Activated CD8-positive, alpha-beta T cell treated with anti-CD3 and anti-CD28 coated beads for 36 hours (primary cell): ENCODE results near the gene SCUBE2. TPM values are rescaled to one million over a fixed set of nuclear protein-coding genes. Genes with fewer than 3 reads are reported as not detected.
A peak's percentile ranks its signal among the peaks of the same experiment; 100 is the strongest.

Experiments
- ATAC-seq: fragments of 200-7000 bp; cut with Tn5 transposase; one replicate; pipeline ENCODE4 v1.10.0; 2021; ENCODE audit warnings: mild to moderate bottlenecking, moderate library complexity
- CTCF ChIA-PET: fragments of 350-600 bp; sonication (Branson Sonifier 250); formaldehyde crosslinking; loops from one replicate; lab custom pipeline; 2021; ENCODE audit warnings: antibody characterized with exemption; lab: Charles Lee
- POLR2A ChIA-PET: fragments of 350-600 bp; sonication (Branson Sonifier 250); formaldehyde crosslinking; loops from one replicate; lab custom pipeline; 2021; ENCODE audit warnings: antibody characterized with exemption; lab: Charles Lee
- DNase-seq: peaks from one replicate; pipeline ENCODE4 v3.0.0-alpha.2; 2020
- H3K27ac Mint-ChIP-seq: one replicate; pipeline ENCODE4 v1.8.0; 2021; ENCODE audit warnings: mild to moderate bottlenecking, mixed read lengths
- H3K27me3 Mint-ChIP-seq: one replicate; pipeline ENCODE4 v1.8.0; 2021; ENCODE audit warnings: mixed read lengths
- H3K36me3 Mint-ChIP-seq: one replicate; pipeline ENCODE4 v1.8.0; 2021; ENCODE audit warnings: low read depth, mixed read lengths
- H3K4me1 Mint-ChIP-seq: one replicate; pipeline ENCODE4 v1.8.0; 2021; ENCODE audit warnings: low read depth, mixed read lengths
- H3K4me3 Mint-ChIP-seq: one replicate; pipeline ENCODE4 v1.8.0; 2021; ENCODE audit warnings: mild to moderate bottlenecking, moderate library complexity, mixed read lengths
- H3K9me3 Mint-ChIP-seq: one replicate; pipeline ENCODE4 v1.8.0; 2021; ENCODE audit warnings: mixed read lengths
- intact Hi-C: fragments of 100-400 bp; cut with micrococcal nuclease; formaldehyde crosslinking; loops from one replicate; pipeline ENCODE4 v1.10.0; 2022
- total RNA-seq, 2 experiments: library from RNA; stranded (reverse); gene quantifications; one replicate each; pipeline ENCODE4 v1.2.3, GENCODE V29; 2021
- TF ChIP-seq, protein P1 (sequence below): fragments of 200-600 bp; IDR thresholded peaks from one replicate; pipeline ENCODE4 v1.8.0; 2022; ENCODE audit warnings: antibody characterized with exemption, mild to moderate bottlenecking

Gene SCUBE2
- total RNA-seq, 2 experiments from 2014 or later: not detected

DNA sequence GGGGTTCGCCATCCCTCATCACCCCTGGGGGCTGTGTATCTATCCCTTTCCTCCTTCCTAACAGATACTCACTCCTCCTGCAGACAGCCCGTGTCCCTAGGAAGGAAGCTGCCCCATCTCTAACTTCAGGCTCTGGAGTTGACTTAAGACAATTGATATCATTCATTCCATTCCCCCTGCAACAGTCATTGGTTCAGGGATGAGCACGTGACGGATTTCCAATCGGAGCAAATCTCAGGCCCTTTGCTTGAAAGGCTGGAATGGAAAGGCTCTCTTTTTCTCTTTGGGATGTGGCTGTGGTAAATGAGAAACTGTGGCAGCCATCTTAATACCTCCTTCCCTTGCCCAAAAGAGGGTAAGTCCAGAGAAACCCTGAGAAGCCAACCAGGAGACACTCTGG, 5.0 kb upstream of the SCUBE2 start:
- Mint-ChIP-seq H3K27ac (no peak overlapping the region), H3K4me3 (no peak overlapping the region), H3K27me3 (peaks cover 23% of the 10 kb centered on the region), H3K9me3 (no peaks in the 10 kb centered on the region), H3K4me1 (no peaks in the 10 kb centered on the region), H3K36me3 (no peaks in the 10 kb centered on the region)
- DNase-seq: no peak
- ChIA-PET CTCF (interaction anchor here (0.8 to 1.4 kb wide), 4 partner anchors 33 to 410 kb away, joined by 3 to 4 read pairs (median 4); no protein-coding TSS in a partner anchor), POLR2A (no interaction called here)
- intact Hi-C loops: no loop called here
- TF ChIP-seq, protein P1, sequence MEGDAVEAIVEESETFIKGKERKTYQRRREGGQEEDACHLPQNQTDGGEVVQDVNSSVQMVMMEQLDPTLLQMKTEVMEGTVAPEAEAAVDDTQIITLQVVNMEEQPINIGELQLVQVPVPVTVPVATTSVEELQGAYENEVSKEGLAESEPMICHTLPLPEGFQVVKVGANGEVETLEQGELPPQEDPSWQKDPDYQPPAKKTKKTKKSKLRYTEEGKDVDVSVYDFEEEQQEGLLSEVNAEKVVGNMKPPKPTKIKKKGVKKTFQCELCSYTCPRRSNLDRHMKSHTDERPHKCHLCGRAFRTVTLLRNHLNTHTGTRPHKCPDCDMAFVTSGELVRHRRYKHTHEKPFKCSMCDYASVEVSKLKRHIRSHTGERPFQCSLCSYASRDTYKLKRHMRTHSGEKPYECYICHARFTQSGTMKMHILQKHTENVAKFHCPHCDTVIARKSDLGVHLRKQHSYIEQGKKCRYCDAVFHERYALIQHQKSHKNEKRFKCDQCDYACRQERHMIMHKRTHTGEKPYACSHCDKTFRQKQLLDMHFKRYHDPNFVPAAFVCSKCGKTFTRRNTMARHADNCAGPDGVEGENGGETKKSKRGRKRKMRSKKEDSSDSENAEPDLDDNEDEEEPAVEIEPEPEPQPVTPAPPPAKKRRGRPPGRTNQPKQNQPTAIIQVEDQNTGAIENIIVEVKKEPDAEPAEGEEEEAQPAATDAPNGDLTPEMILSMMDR: no peak
- no peak for ATAC-seq

DNA sequence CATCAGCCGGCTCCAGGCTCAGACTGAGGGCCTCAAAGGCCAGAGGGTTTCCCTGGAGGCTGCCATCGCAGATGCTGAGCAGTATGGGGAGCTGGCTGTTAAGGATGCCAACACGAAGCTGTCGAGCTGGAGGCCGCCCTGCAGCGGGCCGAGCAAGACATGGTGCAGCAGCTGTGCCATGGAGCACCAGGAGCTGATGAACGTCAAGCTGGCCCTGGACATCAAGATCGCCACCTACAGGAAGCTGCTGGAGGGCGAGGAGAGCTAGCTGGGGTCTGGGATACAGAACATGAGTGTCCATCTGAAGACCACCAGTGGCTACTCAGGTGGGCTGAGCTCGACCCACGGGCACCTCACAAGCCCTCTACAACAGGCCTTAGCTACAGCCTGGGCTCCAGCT, 4.0 kb upstream of the SCUBE2 start:
- Mint-ChIP-seq H3K36me3 (no peaks in the 10 kb centered on the region), H3K4me1 (no peaks in the 10 kb centered on the region), H3K27ac (no peak overlapping the region), H3K9me3 (no peaks in the 10 kb centered on the region), H3K4me3 (no peak overlapping the region), H3K27me3 (peaks cover 26% of the 10 kb centered on the region)
- intact Hi-C loops: no loop called here
- ATAC-seq: no peak
- POLR2A ChIA-PET: no interaction called here
- TF ChIP-seq, protein P1: no peak
- DNase-seq: peak; percentile 32
- CTCF ChIA-PET: interaction anchor here (0.6 to 2.5 kb wide), 11 partner anchors 16 to 411 kb away, joined by 3 to 15 read pairs (median 3); partner anchors contain the start of gene ASCL3

DNA sequence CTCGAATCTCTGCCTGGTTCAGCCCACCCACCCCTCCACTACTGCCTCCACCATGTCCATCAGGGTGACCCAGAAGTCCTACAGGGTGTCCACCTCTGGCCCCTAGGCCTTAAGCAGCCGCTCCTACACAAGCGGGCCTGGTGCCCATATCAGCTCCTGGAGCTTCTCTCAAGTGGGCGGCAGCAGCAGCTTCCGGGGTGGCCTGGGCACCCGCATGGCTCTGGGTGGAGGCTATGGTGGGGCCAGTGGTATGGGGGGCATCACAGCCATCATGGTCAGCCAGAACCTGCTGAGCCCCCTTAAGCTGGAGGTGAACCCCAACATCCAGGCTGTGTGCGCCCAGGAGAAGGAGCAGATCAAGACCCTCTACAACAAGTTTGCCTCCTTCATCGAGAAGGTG, 3.0 kb upstream of the SCUBE2 start:
- H3K27ac Mint-ChIP-seq: no peak overlapping the region
- peaks cover 36% of the 10 kb centered on the region for H3K27me3 Mint-ChIP-seq
- DNase-seq: no peak
- no peaks in the 10 kb centered on the region for H3K4me1 Mint-ChIP-seq
- TF ChIP-seq, protein P1: no peak
- no peak for ATAC-seq
- ChIA-PET CTCF (interaction anchor here (0.7 to 2.5 kb wide), 4 partner anchors 17 to 101 kb away, joined by 3 to 15 read pairs (median 3); no protein-coding TSS in a partner anchor), POLR2A (no interaction called here)
- intact Hi-C loops: no loop called here
- H3K4me3 Mint-ChIP-seq: no peak overlapping the region
- H3K9me3 Mint-ChIP-seq: no peaks in the 10 kb centered on the region
- H3K36me3 Mint-ChIP-seq: no peaks in the 10 kb centered on the region

DNA sequence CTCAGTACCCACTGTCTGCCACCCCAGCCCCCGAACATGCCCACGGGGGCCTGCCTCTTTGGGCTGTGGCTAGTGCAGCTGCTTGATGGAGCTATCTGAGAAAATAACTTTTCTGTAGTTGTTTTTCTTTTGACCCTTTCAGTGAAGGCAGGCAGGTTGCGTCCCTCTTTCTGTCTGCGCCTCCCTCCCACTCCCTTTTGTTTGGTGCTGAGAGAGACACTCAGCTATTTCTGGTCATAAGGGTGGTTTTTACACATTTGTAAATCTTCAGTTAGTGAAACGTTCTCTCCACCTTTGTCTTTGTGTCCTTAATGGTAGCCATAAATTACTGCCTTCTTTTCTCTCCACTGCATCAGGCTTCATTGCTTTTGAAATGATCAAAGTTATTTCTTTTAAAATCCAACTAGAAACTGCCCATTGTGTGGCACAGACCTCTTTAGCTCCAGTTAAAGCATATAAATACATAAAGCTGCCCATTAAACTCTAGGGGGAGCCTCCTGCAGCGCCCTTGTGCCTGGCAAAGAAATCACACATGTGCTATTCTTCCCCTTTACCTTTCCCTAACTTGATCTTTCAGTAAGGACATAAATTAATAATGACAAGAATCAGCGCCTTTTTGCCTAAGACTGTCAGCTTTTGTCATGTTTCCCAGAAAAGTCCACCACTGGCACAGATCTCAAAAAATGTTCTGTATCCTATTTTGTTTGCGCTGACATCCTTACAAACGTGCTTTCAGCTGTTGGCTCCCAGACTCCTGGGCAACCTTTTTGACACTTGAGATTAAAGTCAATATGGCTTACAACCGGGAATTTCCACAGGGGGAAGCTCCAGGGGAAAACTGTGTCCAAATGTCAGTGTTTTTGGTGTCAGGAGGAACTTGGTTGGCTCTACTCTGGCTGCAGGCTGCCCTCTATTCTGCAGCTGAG, 1.7 kb upstream of the SCUBE2 start:
- no peaks in the 10 kb centered on the region for H3K9me3 Mint-ChIP-seq
- TF ChIP-seq, protein P1: no peak
- DNase-seq (no peak), ATAC-seq (no peak)
- H3K36me3 Mint-ChIP-seq: no peaks in the 10 kb centered on the region
- H3K4me1 Mint-ChIP-seq: no peaks in the 10 kb centered on the region
- no peak overlapping the region for H3K4me3 Mint-ChIP-seq
- peaks cover 49% of the 10 kb centered on the region for H3K27me3 Mint-ChIP-seq
- no peak overlapping the region for H3K27ac Mint-ChIP-seq
- ChIA-PET CTCF (interaction anchor here (0.8 to 1.9 kb wide), 10 partner anchors 11 to 413 kb away, joined by 3 to 11 read pairs (median 4); no protein-coding TSS in a partner anchor), POLR2A (interaction anchor here (1.1 kb wide), 1 partner anchor 93 kb away, joined by 3 read pairs; no protein-coding TSS in a partner anchor)
- intact Hi-C loops: no loop called here
